OCI-LY7 (cell line): ENCODE results near the gene CRACR2B.

Experiments
- CTCF ChIP-seq: fragments of 200-600 bp; sonication (generic); conservative IDR thresholded peaks from 2 replicates; pipeline ENCODE4 v1.5.1; 2014; ENCODE audit warnings: mild to moderate bottlenecking, antibody characterized with exemption, low read length, moderate library complexity, mixed read lengths
- EZH2phosphoT487 ChIP-seq: fragments of 200-600 bp; sonication (generic); IDR thresholded peaks from 2 replicates; pipeline ENCODE4 v1.6.1; 2018; ENCODE audit warnings: low read depth, borderline replicate concordance, mild to moderate bottlenecking, mixed run types, antibody characterized with exemption, low read length, moderate library complexity, mixed read lengths

DNA sequence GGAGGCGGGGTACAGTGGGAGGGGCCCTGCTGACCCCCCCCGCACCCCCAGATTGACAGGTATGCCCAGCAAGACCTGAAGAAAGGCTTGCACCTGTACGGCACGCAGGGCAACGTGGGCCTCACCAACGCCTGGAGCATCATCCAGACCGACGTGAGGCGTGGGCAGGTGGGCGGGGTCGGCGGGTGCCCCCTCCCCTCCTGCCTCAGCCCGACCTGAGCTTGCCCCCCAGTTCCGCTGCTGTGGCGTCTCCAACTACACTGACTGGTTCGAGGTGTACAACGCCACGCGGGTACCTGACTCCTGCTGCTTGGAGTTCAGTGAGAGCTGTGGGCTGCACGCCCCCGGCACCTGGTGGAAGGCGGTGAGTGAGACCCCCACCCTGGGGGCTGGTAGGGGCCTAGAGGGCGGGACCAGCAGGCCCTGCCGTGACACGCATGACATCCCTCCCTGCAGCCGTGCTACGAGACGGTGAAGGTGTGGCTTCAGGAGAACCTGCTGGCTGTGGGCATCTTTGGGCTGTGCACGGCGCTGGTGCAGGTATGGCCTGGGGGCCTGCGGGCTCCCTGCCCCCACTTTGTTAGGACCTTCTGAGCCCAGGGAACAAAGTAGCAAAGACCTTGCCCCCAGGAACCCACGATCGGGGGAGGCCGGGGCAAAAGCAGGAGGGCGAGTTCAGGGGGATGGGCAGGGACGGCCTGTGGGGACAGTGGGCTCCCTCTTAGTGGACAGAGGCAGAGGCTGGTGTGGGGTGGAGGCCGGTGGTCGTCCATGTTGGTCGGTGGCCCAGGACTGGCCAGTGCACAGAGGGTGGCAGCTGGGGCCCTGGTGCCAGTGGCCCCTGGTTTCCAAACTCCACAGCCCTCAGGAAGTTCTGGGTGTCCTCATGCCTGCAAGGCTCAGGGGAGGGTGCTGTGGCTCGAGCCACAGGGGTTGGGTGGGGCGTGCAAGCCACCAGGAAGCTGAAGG is 38.0 kb downstream of the CRACR2B start:
- TF ChIP-seq CTCF (no peak), EZH2phosphoT487 (no peak)
